Gastrocnemius medialis (tissue), 4 donors: ENCODE measurements around the gene AP4E1.

ENCODE experiments used
- CTCF ChIP-seq, 5 experiments: fragments of 450-650 bp in 3 of 5; fragments of 200-600 bp in 2 of 5; sonication (generic) in 2 of 5; IDR thresholded peaks in 4 of 5; conservative IDR thresholded peaks in 1 of 5; 1 replicate in 4 of 5; 2 replicates in 1 of 5; pipeline ENCODE4 v1.5.1; 2016 to 2019; ENCODE audit warnings: antibody characterized with exemption in 5 of 5, mild to moderate bottlenecking in 3 of 5, moderate library complexity in 3 of 5
- POLR2A ChIP-seq, 2 donors: fragments of 450-650 bp; IDR thresholded peaks; one replicate each; pipeline ENCODE4 v1.6.1; 2017; ENCODE audit warnings: antibody characterized with exemption in 2 of 2, mild to moderate bottlenecking in 2 of 2, moderate library complexity in 2 of 2

DNA sequence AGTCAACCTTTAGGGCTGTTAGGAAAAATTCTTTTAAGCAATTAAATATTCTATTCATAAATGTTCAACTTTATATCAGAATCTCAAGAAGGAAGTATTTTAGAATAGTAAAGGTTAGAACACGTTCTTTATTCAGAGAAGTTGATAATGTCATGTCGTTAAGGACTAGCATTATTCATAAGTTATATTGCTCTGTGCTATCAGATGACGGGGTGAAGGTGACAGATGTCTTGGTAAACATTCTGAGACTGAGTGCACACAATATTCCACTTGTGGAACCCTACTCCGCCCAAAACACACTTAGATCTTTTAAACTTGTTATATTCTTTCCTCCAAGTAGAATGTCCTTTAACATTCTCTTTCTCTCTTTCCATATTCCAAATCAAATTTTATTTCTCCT lies 7.9 kb downstream of the AP4E1 start:
- no peak for TF ChIP-seq CTCF (IDR thresholded peaks at IDR 0.05 in 4 of 5, conservative IDR thresholded peaks at IDR 0.05 in 1 of 5)
- no peak for TF ChIP-seq POLR2A (IDR thresholded peaks at IDR 0.05)
